ENCODE measurements around the gene MORC2.

The MORC2 gene

DNA sequence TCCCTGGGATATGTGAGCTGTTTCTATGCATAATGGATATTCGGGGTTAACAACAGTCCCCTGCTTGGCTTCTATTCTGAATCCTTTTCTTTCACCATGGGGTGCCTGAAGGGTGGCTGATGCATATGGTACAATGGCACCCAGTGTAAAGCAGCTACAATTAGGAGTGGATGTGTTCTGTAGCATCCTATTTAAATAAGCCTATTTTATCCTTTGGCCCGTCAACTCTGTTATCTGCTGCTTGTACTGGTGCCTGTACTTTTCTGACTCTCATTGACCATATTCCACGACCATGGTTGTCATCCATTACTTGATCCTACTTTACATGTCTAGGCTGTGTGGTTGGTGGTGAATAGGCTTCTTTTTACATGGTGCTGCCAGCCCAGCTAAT is 1.8 kb upstream of the MORC2 start:
- ATAC-seq = no peak
- TF ChIP-seq CSRNP3 (CRISPR knock-in tag; IDR thresholded peaks at IDR 0.05) = no peak
- no peak for TF ChIP-seq TCF4 (CRISPR knock-in tag; IDR thresholded peaks at IDR 0.05; ENCODE audit: borderline replicate concordance)
- TF ChIP-seq ESRRG (CRISPR knock-in tag; IDR thresholded peaks at IDR 0.05) = no peak
- no peak for TF ChIP-seq ARNTL (CRISPR knock-in tag; IDR thresholded peaks at IDR 0.05; ENCODE audit: borderline replicate concordance, low read depth)
- no peak for TF ChIP-seq GLIS3 (CRISPR knock-in tag; IDR thresholded peaks at IDR 0.05)
- TF ChIP-seq, protein P1, sequence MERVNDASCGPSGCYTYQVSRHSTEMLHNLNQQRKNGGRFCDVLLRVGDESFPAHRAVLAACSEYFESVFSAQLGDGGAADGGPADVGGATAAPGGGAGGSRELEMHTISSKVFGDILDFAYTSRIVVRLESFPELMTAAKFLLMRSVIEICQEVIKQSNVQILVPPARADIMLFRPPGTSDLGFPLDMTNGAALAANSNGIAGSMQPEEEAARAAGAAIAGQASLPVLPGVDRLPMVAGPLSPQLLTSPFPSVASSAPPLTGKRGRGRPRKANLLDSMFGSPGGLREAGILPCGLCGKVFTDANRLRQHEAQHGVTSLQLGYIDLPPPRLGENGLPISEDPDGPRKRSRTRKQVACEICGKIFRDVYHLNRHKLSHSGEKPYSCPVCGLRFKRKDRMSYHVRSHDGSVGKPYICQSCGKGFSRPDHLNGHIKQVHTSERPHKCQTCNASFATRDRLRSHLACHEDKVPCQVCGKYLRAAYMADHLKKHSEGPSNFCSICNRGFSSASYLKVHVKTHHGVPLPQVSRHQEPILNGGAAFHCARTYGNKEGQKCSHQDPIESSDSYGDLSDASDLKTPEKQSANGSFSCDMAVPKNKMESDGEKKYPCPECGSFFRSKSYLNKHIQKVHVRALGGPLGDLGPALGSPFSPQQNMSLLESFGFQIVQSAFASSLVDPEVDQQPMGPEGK (CRISPR knock-in tag; IDR thresholded peaks at IDR 0.05; ENCODE audit: borderline replicate concordance) = no peak
- TF ChIP-seq, protein P2, sequence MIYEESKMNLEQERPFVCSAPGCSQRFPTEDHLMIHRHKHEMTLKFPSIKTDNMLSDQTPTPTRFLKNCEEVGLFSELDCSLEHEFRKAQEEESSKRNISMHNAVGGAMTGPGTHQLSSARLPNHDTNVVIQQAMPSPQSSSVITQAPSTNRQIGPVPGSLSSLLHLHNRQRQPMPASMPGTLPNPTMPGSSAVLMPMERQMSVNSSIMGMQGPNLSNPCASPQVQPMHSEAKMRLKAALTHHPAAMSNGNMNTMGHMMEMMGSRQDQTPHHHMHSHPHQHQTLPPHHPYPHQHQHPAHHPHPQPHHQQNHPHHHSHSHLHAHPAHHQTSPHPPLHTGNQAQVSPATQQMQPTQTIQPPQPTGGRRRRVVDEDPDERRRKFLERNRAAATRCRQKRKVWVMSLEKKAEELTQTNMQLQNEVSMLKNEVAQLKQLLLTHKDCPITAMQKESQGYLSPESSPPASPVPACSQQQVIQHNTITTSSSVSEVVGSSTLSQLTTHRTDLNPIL (CRISPR knock-in tag; IDR thresholded peaks at IDR 0.05; ENCODE audit: low read depth) = no peak
- no peak for TF ChIP-seq PPARA (CRISPR knock-in tag; IDR thresholded peaks at IDR 0.05; ENCODE audit: borderline replicate concordance)
- TF ChIP-seq ZNF8 (CRISPR knock-in tag; IDR thresholded peaks at IDR 0.05) = no peak
- no peak for TF ChIP-seq BACH2 (CRISPR knock-in tag; IDR thresholded peaks at IDR 0.05; ENCODE audit: borderline replicate concordance)

DNA sequence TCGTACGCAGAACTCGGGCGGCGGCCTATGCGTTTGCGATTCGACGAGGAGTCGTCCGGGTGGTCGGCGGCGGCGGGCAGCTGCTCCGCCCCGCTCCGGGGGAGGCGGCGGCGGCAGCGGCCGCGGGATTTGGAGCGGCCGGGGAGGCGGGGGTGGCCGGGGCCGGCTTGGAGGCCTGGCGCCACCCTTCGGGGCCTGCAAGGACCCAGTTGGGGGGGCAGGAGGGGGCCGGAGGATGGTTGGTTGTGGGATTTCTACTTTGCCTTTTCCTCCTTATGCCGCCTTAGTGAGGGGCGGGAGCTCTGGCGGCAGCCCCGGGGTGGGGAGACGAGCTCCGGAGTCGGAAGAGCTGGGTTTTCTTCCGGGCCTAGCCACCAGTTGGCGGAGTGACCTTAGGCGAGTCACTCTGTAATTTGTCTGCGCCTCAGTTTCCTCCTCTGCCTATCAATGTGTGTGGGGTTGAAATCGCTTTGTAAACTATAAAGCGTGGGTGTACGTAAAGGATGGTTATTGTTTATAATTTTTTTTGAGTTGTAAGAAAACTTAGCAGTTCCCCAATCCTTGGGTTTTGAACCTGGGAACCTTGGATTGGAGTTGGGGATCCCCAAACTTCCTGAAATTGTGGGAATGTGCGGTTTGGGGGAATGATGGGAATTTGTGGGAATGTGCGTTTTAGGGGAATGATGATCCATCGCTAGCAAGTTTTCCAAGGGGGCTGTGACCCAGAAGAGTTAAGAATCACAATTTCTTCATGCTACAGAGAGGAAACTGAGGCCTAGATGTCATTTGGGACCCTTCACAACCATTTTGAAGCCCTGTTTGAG is 1.2 kb upstream of the MORC2 start:
- TF ChIP-seq, protein P2 (CRISPR knock-in tag; IDR thresholded peaks at IDR 0.05; ENCODE audit: low read depth) = no peak
- TF ChIP-seq ARNTL (CRISPR knock-in tag; IDR thresholded peaks at IDR 0.05; ENCODE audit: borderline replicate concordance, low read depth) = no peak
- no peak for TF ChIP-seq GLIS3 (CRISPR knock-in tag; IDR thresholded peaks at IDR 0.05)
- TF ChIP-seq, protein P3, sequence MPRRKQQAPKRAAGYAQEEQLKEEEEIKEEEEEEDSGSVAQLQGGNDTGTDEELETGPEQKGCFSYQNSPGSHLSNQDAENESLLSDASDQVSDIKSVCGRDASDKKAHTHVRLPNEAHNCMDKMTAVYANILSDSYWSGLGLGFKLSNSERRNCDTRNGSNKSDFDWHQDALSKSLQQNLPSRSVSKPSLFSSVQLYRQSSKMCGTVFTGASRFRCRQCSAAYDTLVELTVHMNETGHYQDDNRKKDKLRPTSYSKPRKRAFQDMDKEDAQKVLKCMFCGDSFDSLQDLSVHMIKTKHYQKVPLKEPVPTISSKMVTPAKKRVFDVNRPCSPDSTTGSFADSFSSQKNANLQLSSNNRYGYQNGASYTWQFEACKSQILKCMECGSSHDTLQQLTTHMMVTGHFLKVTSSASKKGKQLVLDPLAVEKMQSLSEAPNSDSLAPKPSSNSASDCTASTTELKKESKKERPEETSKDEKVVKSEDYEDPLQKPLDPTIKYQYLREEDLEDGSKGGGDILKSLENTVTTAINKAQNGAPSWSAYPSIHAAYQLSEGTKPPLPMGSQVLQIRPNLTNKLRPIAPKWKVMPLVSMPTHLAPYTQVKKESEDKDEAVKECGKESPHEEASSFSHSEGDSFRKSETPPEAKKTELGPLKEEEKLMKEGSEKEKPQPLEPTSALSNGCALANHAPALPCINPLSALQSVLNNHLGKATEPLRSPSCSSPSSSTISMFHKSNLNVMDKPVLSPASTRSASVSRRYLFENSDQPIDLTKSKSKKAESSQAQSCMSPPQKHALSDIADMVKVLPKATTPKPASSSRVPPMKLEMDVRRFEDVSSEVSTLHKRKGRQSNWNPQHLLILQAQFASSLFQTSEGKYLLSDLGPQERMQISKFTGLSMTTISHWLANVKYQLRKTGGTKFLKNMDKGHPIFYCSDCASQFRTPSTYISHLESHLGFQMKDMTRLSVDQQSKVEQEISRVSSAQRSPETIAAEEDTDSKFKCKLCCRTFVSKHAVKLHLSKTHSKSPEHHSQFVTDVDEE (CRISPR knock-in tag; IDR thresholded peaks at IDR 0.05) = no peak
- no peak for TF ChIP-seq BACH2 (CRISPR knock-in tag; IDR thresholded peaks at IDR 0.05; ENCODE audit: borderline replicate concordance)
- no peak for TF ChIP-seq ZNF70 (CRISPR knock-in tag; IDR thresholded peaks at IDR 0.05)
- TF ChIP-seq, protein P1 (CRISPR knock-in tag; IDR thresholded peaks at IDR 0.05; ENCODE audit: borderline replicate concordance) = no peak
- TF ChIP-seq ISL1 (CRISPR knock-in tag; IDR thresholded peaks at IDR 0.05) = no peak
- no peak for TF ChIP-seq ESRRG (CRISPR knock-in tag; IDR thresholded peaks at IDR 0.05)
- TF ChIP-seq OSR1 (CRISPR knock-in tag; IDR thresholded peaks at IDR 0.05) = no peak
- TF ChIP-seq SNAI2 (CRISPR knock-in tag; IDR thresholded peaks at IDR 0.05) = no peak
- no peak for TF ChIP-seq ZFP3 (CRISPR knock-in tag; IDR thresholded peaks at IDR 0.05)
- no peak for TF ChIP-seq ZC3H10 (CRISPR knock-in tag; IDR thresholded peaks at IDR 0.05)
- TF ChIP-seq, protein P4, sequence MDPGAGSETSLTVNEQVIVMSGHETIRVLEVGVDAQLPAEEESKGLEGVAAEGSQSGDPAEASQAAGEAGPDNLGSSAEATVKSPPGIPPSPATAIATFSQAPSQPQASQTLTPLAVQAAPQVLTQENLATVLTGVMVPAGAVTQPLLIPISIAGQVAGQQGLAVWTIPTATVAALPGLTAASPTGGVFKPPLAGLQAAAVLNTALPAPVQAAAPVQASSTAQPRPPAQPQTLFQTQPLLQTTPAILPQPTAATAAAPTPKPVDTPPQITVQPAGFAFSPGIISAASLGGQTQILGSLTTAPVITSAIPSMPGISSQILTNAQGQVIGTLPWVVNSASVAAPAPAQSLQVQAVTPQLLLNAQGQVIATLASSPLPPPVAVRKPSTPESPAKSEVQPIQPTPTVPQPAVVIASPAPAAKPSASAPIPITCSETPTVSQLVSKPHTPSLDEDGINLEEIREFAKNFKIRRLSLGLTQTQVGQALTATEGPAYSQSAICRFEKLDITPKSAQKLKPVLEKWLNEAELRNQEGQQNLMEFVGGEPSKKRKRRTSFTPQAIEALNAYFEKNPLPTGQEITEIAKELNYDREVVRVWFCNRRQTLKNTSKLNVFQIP (CRISPR knock-in tag; IDR thresholded peaks at IDR 0.05; ENCODE audit: borderline replicate concordance, low read depth) = no peak
- TF ChIP-seq ZFP30 (CRISPR knock-in tag; IDR thresholded peaks at IDR 0.05) = no peak
- no peak for TF ChIP-seq TOX (CRISPR knock-in tag; IDR thresholded peaks at IDR 0.05; ENCODE audit: borderline replicate concordance)
- no peak for TF ChIP-seq CSDC2 (CRISPR knock-in tag; IDR thresholded peaks at IDR 0.05)
- no peak for TF ChIP-seq ZNF8 (CRISPR knock-in tag; IDR thresholded peaks at IDR 0.05)
- no peak for TF ChIP-seq PPARA (CRISPR knock-in tag; IDR thresholded peaks at IDR 0.05; ENCODE audit: borderline replicate concordance)
- TF ChIP-seq CSRNP3 (CRISPR knock-in tag; IDR thresholded peaks at IDR 0.05) = no peak
- peak; percentile 53 for ATAC-seq
